ENCODE data around the gene TTC34.

- TF ChIP-seq JUNB (CRISPR knock-in tag; IDR thresholded peaks at IDR 0.05; ENCODE audit: borderline replicate concordance) (no peak), EZH2 (conservative IDR thresholded peaks at IDR 0.05; ENCODE audit: low read depth, low read length) (no peak), KLF11 (CRISPR knock-in tag; IDR thresholded peaks at IDR 0.05) (no peak), NFRKB (IDR thresholded peaks at IDR 0.05) (no peak), HDAC6 (IDR thresholded peaks at IDR 0.05; ENCODE audit: low read depth, low read length) (no peak)
- TF ChIP-seq, protein P1, sequence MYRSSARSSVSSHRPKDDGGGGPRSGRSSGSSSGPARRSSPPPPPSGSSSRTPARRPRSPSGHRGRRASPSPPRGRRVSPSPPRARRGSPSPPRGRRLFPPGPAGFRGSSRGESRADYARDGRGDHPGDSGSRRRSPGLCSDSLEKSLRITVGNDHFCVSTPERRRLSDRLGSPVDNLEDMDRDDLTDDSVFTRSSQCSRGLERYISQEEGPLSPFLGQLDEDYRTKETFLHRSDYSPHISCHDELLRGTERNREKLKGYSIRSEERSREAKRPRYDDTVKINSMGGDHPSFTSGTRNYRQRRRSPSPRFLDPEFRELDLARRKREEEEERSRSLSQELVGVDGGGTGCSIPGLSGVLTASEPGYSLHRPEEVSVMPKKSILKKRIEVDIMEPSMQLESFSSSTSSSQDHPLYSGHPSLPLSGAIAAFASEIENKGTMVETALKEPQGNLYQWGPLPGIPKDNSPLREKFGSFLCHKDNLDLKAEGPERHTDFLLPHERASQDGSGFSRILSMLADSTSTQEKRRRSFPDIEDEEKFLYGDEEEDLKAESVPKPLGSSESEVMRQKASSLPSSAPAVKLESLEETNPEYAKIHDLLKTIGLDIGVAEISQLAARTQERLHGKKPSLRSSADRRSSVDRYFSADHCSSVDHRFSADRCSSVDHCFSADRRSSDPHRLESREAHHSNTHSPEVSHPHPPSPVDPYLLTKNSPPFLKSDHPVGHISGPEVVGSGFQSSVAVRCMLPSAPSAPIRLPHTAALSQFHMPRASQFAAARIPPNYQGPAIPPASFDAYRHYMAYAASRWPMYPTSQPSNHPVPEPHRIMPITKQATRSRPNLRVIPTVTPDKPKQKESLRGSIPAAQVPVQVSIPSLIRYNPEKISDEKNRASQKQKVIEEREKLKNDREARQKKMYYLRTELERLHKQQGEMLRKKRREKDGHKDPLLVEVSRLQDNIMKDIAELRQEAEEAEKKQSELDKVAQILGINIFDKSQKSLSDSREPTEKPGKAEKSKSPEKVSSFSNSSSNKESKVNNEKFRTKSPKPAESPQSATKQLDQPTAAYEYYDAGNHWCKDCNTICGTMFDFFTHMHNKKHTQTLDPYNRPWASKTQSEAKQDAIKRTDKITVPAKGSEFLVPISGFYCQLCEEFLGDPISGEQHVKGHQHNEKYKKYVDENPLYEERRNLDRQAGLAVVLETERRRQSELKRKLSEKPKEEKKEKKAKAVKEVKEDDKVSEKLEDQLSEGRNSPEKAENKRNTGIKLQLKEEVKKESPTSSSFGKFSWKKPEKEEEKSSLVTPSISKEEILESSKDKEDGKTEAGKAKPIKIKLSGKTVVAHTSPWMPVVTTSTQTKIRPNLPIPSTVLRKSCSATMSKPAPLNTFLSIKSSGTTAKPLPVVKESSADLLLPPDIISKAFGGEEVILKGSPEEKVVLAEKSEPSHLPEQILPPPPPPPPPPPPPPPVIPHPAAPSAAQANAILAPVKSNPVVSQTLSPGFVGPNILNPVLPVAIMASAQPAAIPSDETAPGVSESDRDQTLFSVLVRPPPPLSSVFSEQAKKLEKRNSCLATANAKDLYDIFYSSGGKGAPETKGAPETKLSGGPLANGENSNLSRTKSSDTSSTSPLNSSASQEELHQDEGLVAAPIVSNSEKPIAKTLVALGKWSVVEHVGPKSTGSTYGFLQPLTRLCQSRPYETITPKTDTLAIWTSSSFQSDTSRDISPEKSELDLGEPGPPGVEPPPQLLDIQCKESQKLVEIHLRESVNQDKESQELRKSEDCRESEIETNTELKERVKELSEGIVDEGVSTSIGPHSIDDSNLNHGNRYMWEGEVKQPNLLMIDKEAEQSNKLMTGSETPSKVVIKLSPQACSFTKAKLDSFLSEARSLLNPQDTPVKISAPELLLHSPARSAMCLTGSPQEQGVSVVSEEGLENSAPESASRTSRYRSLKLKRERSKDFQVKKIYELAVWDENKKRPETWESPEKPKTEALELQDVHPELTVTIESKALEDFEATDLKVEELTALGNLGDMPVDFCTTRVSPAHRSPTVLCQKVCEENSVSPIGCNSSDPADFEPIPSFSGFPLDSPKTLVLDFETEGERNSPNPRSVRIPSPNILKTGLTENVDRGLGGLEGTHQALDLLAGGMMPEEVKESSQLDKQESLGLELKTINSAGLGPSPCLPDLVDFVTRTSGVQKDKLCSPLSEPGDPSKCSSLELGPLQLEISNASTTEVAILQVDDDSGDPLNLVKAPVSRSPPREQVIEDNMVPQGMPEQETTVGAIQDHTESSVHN (CRISPR knock-in tag; IDR thresholded peaks at IDR 0.05): no peak
Measured at GRCh38 chr1:2837316-2837715, 35.8 kb upstream of the TTC34 start.

Measured in HepG2 (cell line).